GM12892 (cell line): ENCODE measurements around the gene TPR.

Experiments
- POLR2A ChIP-seq: IDR thresholded peaks from 2 replicates; pipeline ENCODE4 v1.6.1; 2011; ENCODE audit warnings: low read depth, low read length, control low read depth
- POLR2AphosphoS5 ChIP-seq: IDR thresholded peaks from 2 replicates; pipeline ENCODE4 v1.6.1; 2011; ENCODE audit warnings: low read depth, low read length, control low read depth

- TF ChIP-seq POLR2A (no peak), POLR2AphosphoS5 (no peak)
Observed at GRCh38 chr1:186289943-186290545, 85.0 kb downstream of the TPR start.
